Panc1 (cell line): Measurements from ENCODE around the gene FAM174B. TPM values are rescaled to one million over a fixed set of nuclear protein-coding genes. Genes with fewer than 3 reads are reported as not detected.
A peak's percentile ranks its signal among the peaks of the same experiment; 100 is the strongest.

Source experiments
- ATAC-seq: fragments of 200-7000 bp; cut with Tn5 transposase; 2 replicates; pipeline ENCODE4 v1.9.1; 2020; ENCODE audit warnings: mild to moderate bottlenecking, moderate library complexity
- BruUV-seq: library from RNA; stranded (reverse); fragments of 400-500 nt; replicated peaks from 2 replicates; lab custom pipeline; 2021; lab: Mats Ljungman, UMichigan
- CTCF ChIA-PET: fragments of 300-600 bp; sonication (Branson Sonifier 250); formaldehyde crosslinking; loops from one replicate; lab custom pipeline; 2022; ENCODE audit warnings: antibody characterized with exemption; lab: Charles Lee
- POLR2A ChIA-PET: fragments of 300-600 bp; sonication (Branson Sonifier 250); formaldehyde crosslinking; loops from one replicate; lab custom pipeline; 2022; ENCODE audit warnings: antibody characterized with exemption; lab: Charles Lee
- DNase-seq: peaks from one replicate; pipeline ENCODE4 v3.0.0-alpha.2; 2010; ENCODE audit warnings: low read depth, low spot score
- H3K27ac ChIP-seq: 2 replicates; pipeline ENCODE4 v1.5.1; 2011; ENCODE audit warnings: mild to moderate bottlenecking, low read length, inconsistent platforms
- H3K27me3 ChIP-seq: fragments of 200-500 bp; sonication (Bioruptor generic); 2 replicates; pipeline ENCODE4 v1.6.0; 2014; ENCODE audit warnings: low read length, inconsistent platforms; ENCODE audit not compliant: control insufficient read depth, insufficient read depth
- H3K36me3 ChIP-seq: fragments of 200-500 bp; sonication (Bioruptor generic); 2 replicates; pipeline ENCODE4 v1.5.1; 2014; ENCODE audit warnings: inconsistent platforms, mild to moderate bottlenecking, low read length, moderate library complexity; ENCODE audit not compliant: control insufficient read depth, insufficient read depth
- H3K4me1 ChIP-seq: 2 replicates; pipeline ENCODE4 v1.5.1; 2011; ENCODE audit warnings: inconsistent platforms, mild to moderate bottlenecking, low read length, moderate library complexity; ENCODE audit not compliant: control insufficient read depth, insufficient read depth
- H3K4me3 ChIP-seq, 2 experiments: 2 replicates each; pipeline ENCODE4 v1.5.1; 2011 to 2012; ENCODE audit warnings: low read depth in 2 of 2, low read length in 2 of 2, mild to moderate bottlenecking in 2 of 2, inconsistent platforms in 1 of 2, moderate library complexity in 1 of 2
- H3K9me3 ChIP-seq: fragments of 200-500 bp; sonication (Bioruptor generic); 2 replicates; pipeline ENCODE4 v1.5.1; 2014; ENCODE audit warnings: low read depth, mild to moderate bottlenecking, inconsistent platforms, low read length, moderate library complexity; ENCODE audit not compliant: control insufficient read depth, insufficient read depth
- CTCF ChIP-seq: fragments of 450-650 bp; IDR thresholded peaks from 2 replicates; pipeline ENCODE4 v1.5.1; 2017; ENCODE audit warnings: mild to moderate bottlenecking
- POLR2AphosphoS5 ChIP-seq: IDR thresholded peaks from 2 replicates; pipeline ENCODE4 v1.6.1; 2012; ENCODE audit warnings: mild to moderate bottlenecking, low read depth, low read length, moderate library complexity
- REST ChIP-seq, 2 experiments: IDR thresholded peaks; 2 replicates each; pipeline ENCODE4 v1.6.1; 2011 to 2012; ENCODE audit warnings: low read depth in 2 of 2, control low read depth in 1 of 2, low read length in 1 of 2, mild to moderate bottlenecking in 1 of 2, moderate library complexity in 1 of 2; ENCODE audit not compliant: insufficient read depth in 1 of 2
- SIN3A ChIP-seq: IDR thresholded peaks from 2 replicates; pipeline ENCODE4 v1.6.1; 2012; ENCODE audit warnings: low read depth, mild to moderate bottlenecking, low read length, moderate library complexity, borderline replicate concordance; ENCODE audit not compliant: insufficient read depth
- TCF7L2 ChIP-seq: IDR thresholded peaks from 2 replicates; pipeline ENCODE4 v1.6.1; 2011; ENCODE audit warnings: mild to moderate bottlenecking, low read depth, low read length, inconsistent platforms
- in situ Hi-C: cut with HindIII; loops from 2 replicates; pipeline ENCODE4 v1.10.0; 2016; ENCODE audit warnings: low sequenced_read_pairs, low pct_unique_long_range_greater_than_20kb
- intact Hi-C: fragments of 100-400 bp; cut with micrococcal nuclease; formaldehyde crosslinking; loops from one replicate; pipeline ENCODE4 v1.10.0; 2022; ENCODE audit not compliant: unreplicated experiment
- total RNA-seq: library from RNA; stranded (reverse); gene quantifications from one replicate; pipeline ENCODE4 v1.2.1, GENCODE V29; 2021; ENCODE audit not compliant: unreplicated experiment

FAM174B gene
- total RNA-seq, 1 experiment from 2014 or later: 30.7 TPM

- no TSS peak for BruUV-seq
- intact Hi-C loops (no loop called here), in situ Hi-C loops (no loop called here)
- Histone ChIP-seq H3K4me1 (peaks cover 47% of the 10 kb centered on the region), H3K27ac (peak overlapping the region; percentile 75), H3K9me3 (no peaks in the 10 kb centered on the region), H3K4me3 (0 out of 4 replicates have a peak overlapping the region, but pooled peaks have one; percentile 6 to 26), H3K27me3 (no peaks in the 10 kb centered on the region), H3K36me3 (no peaks in the 10 kb centered on the region)
- no peak for DNase-seq
- ChIA-PET POLR2A (no interaction called here), CTCF (no interaction called here)
- no peak for ATAC-seq
- TF ChIP-seq POLR2AphosphoS5: no peak
- TF ChIP-seq TCF7L2: no peak
- no peak for TF ChIP-seq CTCF
- TF ChIP-seq REST (IDR thresholded peaks at IDR 0.05; ENCODE audit: insufficient read depth in 1 of 2, low read depth in 2 of 2, low read length in 1 of 2): no peak
- no peak for TF ChIP-seq SIN3A
These were observed 12.5 kb upstream of the FAM174B start for GRCh38 chr15:92667970-92668485.

GRCh38 chr15:92667287-92667904 is 11.8 kb upstream of the FAM174B start:
- POLR2A ChIA-PET: interaction anchor here (0.6 kb wide), 1 partner anchor 43 kb away, joined by 3 read pairs; no protein-coding TSS in a partner anchor
- intact Hi-C loops: no loop called here

More at GRCh38 chr15:92667287-92667904, 11.8 kb upstream of the FAM174B start:
- Histone ChIP-seq H3K27ac (peak overlapping the region; percentile 75), H3K36me3 (no peaks in the 10 kb centered on the region), H3K9me3 (no peaks in the 10 kb centered on the region), H3K4me3 (peak overlapping the region; percentile 6 to 26; a peak in 2 of 4 replicates), H3K27me3 (no peaks in the 10 kb centered on the region), H3K4me1 (peaks cover 48% of the 10 kb centered on the region)
- peak; percentile 70 for ATAC-seq
- TF ChIP-seq SIN3A: no peak
- TF ChIP-seq TCF7L2: no peak
- no peak for TF ChIP-seq POLR2AphosphoS5
- TF ChIP-seq REST (IDR thresholded peaks at IDR 0.05; ENCODE audit: insufficient read depth in 1 of 2, low read depth in 2 of 2, low read length in 1 of 2): no peak
- TF ChIP-seq CTCF: no peak
- DNase-seq: no peak
- in situ Hi-C loops: no loop called here
- BruUV-seq: no TSS peak
- CTCF ChIA-PET: no interaction called here
